ENCODE measurements around the gene DERL3.

DERL3 gene

DNA sequence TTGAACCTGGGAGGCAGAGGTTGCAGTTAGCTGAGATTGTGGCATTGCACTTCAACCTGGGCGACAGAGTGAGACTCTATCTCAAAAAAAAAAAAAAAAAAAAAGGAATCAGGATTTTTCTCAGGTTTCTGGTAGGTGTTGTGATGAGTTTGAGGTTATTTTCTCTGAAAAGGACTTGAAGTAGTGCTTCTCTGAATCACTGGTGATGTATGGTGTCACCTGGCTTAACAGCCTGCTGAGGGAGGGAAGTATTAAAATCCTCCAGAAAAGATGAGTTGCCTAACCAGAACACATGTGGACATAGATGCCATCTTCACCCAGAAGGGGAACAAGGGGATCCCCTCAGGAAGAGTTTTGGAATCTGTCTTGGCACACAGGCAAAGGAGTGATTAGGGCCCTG is 32.0 kb downstream of the DERL3 start:
- DNase-seq, result no peak

DNA sequence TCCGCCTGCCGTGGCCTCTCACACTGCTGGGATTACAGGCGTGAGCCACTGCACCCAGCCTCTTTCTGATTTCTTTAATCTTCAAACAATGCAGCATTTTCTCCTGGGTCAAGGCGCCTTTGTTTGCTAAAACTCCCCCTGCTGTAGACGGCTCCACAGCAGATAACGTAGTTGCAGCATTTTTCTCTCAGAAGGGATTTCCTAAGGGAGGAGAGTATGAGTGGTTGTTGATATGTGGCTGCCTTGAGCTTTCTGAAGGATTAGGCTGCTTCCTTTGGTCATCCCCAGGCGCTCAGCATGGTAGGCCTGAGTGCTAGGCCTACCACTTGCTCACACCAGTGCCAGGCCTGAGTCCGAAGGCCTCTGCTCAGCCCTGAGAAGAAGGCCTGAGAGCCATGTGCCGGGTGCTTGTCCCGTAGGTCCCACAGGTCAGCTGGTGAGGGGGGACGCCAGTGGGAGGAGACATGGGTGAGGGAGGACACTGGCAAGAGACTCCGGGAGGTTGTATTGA is 34.0 kb downstream of the DERL3 start:
- peak in 4 of 56 donors; percentile 16 to 57 (median 18) for DNase-seq

DNA sequence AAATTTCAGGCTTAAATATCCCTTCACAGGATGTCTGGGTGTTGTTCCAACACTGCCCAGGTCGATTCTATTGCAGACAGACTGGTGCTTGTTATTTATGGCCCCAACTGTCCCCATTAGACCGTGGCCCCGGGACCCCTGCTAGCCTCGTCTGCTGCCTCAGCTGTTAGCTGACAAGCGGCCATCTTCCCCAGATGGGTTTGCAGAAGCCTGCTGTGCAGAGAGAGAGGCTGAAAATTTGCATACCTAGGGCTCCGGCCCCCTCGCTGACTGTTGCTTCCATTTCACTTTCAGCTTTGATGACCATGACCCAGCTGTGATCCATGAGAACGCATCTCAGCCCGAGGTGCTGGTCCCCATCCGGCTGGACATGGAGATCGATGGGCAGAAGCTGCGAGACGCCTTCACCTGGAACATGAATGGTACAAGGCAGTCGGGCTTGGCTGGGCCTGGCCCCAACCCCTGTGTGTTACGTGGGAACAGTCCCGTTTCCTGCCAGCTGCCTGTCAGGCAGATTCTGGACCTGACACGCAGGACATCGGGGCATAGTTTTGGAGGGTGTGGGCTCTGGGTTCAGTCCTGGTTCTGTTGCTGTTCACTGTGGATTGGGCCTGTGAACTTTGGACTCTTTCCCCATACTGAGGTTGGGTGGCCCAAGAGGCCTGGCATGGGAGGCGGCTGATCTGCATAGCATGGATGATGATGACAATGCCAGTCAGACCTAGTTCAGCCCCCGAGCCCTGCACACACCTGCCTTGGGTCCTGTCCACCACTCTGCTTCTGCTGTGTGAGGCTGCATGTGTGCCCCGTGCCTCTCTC is 35.6 kb downstream of the DERL3 start:
- no peak for DNase-seq

DNA sequence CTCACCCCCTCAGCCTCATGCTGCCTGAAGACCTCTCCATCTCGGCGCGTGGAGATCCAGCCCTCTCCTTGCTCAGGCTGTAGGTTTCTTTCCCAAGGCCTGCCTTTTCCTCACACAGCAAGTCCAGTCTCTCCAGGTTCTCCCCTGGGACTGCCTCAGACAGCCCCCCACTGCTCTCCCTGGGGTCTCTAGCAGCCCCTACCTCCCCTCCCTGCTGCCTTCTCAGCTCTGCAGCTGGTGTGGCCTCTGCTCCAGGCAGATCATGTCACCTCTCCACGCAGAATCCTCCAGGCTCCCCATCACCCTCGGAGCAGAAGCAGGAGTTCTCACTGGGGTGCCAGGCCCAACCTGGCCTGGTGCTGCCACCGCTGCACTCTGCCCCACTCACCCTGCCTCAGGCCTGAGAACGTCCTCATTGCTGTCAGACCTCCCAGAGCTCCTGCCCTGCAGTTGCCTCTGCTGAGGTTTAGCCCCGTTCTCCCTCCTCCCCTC is 36.9 kb downstream of the DERL3 start:
- no peak for DNase-seq

DNA sequence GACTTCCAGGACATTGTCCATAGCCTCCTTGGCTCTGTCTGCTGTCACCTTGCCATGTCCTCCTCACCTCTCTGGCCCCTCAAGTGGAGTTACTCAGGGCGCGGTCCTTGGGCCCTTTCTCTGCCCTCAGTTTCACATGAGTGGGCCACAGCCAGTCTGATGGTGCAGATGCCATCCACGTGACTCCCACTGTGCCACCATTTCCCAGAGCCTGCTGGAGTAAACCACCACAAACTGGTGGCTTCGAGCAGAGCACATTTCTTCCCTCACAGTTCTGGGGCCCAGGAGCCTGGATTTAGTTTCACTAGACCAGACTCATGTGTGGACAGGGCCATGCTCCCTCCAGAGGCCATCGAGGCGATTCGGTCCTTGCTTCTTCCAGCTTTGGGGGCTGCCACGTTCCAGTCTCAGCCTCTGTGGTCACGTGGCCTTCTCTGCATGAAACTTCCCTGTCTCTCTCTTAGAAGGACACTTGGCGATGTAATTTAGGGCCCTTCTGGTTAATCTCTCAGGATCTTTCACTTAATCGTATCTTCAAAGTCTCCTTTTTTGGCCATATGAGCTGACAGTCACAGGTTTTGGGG is 37.5 kb downstream of the DERL3 start:
- DNase-seq, result no peak

DNA sequence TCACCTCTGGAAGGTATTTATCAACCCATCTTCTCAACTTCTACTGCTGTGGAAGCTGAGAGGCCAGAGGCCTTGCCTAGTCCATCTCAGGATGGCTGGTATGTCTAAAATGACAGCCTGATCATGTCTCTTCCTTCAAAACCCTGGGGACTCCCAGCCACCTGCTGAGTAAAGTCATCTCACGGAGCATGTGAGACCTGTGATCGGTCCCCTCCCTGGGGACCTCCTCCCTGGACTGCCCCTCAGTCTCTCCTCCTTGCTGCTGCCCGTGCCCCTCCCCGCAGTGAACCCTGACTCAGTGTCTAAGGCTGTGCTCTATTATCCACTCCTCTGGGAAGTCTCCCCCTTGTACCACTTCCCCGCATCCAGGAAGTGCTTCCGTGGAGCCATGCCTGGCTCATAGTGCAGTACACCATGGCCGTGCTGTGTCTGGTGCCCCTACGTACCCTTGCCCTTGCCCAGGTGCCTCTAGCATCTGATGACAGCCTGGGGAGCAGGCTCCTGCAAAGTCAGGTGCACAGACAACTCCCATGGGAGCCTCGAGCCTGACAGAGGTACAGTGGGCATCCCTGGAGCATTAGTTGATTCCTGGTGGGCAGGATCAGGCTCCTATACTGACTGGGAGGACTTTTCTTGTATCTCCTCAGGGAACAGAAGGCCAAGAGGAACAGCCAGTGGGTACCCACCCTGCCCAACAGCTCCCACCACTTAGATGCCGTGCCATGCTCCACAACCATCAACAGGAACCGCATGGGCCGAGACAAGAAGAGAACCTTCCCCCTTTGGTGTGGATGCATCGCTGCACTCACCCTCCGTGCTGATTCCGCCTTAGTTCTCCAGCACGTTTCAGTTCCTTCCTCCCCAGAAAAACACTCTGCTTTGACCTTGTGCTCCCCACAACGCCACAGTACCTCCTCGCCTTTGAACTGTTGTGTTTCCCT is 38.2 kb downstream of the DERL3 start:
- DNase-seq, result no peak

DNA sequence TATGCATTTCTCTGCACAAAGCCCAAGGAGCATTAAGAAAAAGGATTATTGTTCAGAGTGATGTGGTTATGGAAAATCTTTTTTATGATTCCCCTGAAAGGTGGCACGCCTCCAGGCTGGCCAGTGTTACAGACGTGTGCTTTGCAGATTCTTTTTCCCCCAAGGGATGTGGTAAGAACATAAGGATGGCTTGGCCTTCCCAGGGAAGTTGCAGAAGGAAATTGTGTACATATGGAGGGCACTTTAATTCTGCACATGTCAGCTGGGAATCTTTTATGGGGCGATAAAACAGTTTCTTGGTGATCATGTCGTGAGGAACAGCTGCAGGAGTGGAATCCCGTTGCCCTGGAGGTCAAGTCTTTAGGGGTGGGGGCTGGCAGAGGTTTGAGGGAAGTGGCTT is 42.3 kb downstream of the DERL3 start:
- DNase-seq, result no peak

DNA sequence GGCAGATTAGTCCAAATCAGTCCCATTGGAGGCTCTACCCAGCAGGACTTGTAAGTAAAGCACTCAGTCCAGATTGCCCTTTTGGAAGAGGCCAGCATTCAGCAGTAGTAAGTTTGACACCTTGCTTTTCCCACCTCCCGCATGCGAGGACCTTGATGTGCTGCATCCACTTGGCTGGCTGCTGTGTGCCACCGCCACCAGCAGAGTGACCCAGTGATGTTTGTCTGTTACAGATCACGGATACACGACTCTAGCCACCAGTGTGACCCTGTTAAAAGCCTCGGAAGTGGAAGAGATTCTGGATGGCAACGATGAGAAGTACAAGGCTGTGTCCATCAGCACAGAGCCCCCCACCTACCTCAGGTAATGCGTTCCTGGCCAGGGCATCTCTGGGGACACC is 45.5 kb downstream of the DERL3 start:
- no peak for DNase-seq

DNA sequence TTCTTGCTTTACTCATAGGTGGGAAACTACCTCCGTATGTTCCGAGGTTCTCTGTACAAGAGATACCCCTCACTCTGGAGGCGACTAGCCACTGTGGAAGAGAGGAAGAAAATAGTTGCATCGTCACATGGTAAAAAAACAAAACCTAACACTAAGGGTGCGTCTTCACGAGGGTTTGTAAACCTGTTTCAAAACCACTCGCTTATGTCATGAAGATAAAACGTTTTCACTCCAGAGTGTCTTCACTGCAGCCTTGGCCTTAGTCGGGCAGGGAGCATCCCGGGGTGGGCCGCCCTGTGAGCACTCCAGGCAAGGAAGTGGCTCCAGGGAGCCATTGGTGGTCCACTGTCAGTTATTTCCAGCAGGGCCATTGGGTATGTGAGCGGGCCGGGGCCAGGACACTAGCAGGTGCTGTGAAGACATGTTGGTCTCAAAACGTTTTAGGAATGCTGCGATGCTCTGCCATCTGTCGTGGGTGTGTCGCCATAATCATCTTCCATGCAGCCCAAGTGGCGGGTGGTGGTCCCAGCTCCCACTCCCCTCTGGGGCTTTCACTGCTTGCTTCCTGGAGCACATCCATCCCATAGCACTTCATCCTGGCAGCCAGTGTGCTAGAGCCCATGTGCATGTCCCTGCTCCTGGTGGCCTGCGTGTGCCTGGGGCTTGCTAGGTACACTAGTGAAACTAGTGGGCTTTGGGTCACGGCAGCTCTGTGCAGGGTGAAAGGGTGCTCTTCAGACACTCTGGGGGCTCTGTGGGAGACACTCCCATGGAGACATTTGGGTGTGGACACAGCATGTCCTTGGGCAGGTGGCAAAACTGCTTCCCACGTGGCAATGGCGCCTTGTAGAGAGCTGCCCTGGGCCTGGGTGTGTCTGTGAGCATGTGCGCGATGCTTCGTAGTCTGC is 46.8 kb downstream of the DERL3 start:
- no peak for DNase-seq

DNA sequence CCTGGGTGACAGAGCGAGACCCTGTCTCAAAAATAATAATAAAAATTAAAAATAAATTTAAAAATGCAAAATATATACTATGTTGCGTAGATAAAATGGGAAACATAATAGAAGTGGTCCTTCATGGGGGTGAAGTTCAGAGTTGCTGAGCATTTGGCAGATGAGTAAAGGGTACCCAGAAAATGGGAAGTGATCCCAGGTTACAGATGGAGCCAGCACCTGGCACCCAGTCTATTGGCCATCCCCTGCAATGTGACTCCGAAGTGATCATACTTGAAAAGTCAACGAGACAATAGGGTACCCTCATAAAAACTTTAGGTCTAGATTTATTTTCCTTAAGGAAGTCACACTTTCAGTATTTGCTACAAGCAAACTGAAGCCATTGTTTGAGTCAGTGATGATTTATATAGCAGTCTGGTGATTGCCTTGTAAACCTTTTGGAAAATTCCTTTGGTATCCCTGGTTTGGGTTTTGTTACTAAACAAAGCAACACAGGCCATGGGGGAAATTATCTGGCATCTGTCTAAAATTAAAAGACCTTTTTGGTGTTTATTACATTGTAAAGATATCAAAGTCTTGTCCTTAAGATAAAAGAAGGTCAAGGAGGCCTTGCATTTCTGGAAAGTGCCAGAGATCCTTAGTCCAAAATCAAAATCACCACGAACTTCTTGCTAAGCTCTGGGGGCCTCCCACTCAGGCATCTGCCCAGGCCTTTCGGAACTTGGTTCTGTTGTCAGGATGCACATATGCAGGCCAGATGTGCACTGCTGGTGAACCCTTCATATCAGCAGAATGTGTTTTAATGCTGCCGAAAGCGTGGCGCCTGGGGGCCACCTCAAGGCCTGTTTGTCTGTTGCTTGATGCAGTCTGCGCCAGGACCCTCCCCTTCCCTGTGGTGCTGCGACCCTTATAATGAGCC is 47.7 kb downstream of the DERL3 start:
- no peak for DNase-seq

DNA sequence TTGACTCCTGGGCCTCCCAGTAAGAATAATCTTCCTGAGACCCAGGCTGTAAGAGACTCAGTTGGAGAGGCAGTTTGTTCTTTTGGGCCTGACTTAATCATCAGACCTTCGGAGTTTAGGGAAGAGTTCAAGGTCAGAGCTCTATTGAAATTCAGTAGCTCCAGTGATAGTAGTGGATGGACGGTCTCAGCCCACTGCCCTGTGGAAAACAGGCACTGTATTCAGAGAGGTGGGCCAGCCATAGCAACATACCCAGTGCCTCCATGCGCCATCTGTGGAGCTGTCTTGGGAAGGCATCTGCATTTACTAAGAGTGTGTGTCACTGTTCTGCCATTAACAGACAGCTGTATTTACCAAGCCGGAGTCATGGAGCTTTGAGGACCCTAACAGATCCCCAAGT is 49.2 kb downstream of the DERL3 start:
- DNase-seq, result peak in 4 of 56 donors; percentile 9 to 46 (median 29)

DNA sequence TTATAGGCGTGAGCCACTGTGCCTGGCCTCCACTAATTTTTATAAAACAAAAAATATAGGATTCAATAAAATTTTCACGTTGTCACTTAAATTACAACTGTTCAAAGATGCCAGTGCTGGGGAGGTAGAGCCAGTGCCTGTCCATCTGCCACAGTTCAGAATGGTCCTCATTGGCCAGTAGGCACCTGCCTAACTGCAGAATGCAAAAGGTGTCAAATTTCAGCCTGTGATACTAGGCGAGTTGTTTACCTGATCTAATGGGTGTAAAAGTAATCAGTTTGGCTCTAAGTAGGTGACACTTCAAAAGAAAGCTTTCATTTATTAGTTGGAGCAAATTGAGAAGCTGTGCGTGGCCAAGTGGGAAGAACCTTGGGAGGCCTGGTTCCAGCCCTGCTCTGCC is 49.7 kb downstream of the DERL3 start:
- no peak for DNase-seq

DNA sequence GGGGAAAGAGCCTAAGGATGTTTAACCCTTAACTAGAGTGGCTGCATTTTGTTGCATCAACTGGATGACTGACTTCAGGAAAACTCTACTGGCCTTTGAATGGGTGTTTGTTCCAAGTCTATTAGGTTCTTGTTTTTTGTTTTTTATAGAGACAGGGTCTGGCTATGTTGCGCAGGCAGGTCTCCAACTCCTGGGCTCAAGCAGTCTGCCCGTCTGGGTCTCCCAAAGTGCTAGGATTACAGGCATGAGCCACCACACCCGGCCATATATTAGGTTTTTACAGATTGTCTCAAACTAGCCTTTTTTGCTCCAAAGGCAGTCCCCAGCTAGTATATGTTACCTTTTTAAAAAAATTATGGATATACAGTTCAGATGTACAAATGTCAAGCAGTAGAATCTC is 50.9 kb downstream of the DERL3 start:
- DNase-seq, result no peak

DNA sequence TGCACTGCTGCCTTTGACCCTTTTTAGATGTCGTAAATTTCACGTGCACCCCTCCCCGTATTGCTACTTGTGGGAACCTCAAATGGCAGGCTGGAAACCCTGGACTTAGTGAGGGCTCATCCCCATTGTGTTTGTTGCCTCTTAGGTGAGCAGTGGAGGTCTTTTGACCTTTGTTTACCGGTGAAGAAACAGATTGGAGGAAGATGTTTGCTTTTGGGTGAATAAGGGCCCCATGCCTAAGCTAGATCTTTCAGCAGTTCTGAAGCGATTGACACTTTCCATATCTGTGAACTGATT is 51.3 kb downstream of the DERL3 start:
- no peak for DNase-seq

DNA sequence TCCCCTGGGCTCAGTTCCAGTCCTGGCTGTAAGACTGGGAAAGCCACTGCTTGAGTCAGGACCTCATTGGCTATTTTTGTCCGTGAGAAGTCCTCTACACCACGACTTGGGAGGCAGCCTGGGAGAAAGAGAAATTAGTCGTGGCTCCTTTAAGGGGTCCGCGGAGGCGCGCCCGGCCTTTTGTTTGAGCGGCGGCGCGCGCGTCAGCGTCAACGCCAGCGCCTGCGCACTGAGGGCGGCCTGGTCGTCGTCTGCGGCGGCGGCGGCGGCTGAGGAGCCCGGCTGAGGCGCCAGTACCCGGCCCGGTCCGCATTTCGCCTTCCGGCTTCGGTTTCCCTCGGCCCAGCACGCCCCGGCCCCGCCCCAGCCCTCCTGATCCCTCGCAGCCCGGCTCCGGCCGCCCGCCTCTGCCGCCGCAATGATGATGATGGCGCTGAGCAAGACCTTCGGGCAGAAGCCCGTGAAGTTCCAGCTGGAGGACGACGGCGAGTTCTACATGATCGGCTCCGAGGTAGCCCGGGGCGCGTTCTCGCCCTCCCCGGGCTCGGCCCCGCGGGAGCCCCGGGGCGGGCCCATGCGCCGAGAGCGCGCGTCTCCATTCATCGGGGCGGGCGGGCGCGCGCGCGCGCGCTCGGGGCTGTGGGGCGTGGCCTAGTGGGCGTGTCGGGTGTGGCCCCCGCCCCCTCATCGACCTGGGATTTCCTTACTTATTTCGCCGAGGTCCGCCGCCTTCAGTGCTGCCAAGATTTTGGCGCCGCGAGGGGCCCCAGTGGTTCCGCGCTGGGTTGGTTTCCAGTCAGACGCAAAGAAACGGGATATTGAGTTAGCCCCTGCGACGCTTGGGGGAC is 51.8 kb downstream of the DERL3 start, which contains the start of gene SMARCB1:
Gene SMARCB1, plus strand, starts transcription at position 215 of the 848 bp plus-strand sequence. Its CDS starts 204 bp downstream, at position 419.
- peak in 55 of 56 donors; percentile 9 to 89 (median 71) for DNase-seq

DNA sequence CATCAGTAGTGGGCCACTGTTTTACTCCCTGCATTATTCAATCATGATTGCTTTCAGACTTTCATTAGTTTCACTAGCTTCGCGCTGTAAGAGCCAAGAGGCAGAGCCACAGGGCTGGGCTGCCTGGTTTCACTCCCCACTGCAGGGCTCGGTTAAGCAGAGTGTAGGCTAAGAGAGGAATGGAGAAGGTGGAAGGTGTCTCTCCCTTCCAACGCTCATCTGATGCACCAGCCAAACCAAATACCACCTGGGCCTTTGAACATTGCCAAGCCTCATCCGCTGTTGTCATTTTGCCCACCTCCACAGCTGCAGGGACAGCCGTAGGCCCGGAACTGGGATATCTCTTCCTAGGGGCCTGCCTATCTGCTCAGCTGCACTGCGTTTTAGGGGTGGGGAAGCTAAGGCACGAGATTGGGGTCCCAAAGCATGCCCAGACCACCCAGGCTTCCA is 52.5 kb downstream of the DERL3 start:
- no peak for DNase-seq
